ENCODE data around the gene SLC17A2. TPM values are rescaled to one million over a fixed set of nuclear protein-coding genes. Genes with fewer than 3 reads are reported as not detected.

SLC17A2 gene
- total RNA-seq, 2 experiments from 2014 or later = not detected

- DNase-seq = peak; percentile 91
- peaks cover 9% of the 10 kb centered on the region for H3K9me3 Mint-ChIP-seq (ENCODE audit: insufficient read depth)
- peaks cover 58% of the 10 kb centered on the region for H3K36me3 Mint-ChIP-seq (ENCODE audit: low read depth)
- H3K27me3 Mint-ChIP-seq (ENCODE audit: low read depth) = no peaks in the 10 kb centered on the region
- H3K4me1 Mint-ChIP-seq (ENCODE audit: low read depth) = peaks cover 65% of the 10 kb centered on the region
- H3K27ac Mint-ChIP-seq = peak within 1 kb of the TSS; percentile 100
- ATAC-seq = peak; percentile 90
- ChIA-PET CTCF (interaction anchor here (0.8 to 2.7 kb wide), 8 partner anchors 9 to 244 kb away, joined by 3 to 22 read pairs (median 4); a partner anchor contains a TSS), POLR2A (interaction anchor here (0.5 to 2.7 kb wide), 15 partner anchors 8 to 267 kb away, joined by 3 to 39 read pairs (median 4); a partner anchor contains a TSS)
- H3K4me3 Mint-ChIP-seq = peak within 1 kb of the TSS; percentile 99
Observed at GRCh38 chr6:25962149-25963127, 31.9 kb upstream of the SLC17A2 start, which contains the start of gene TRIM38. Gene TRIM38 (plus strand): TSS chr6:25962802. CDS start chr6:25966523, 3,721 bp downstream.

- peaks cover 52% of the 10 kb centered on the region for H3K36me3 Mint-ChIP-seq (ENCODE audit: low read depth)
Observed at GRCh38 chr6:25961619-25962148, 31.2 kb upstream of the SLC17A2 start.

GRCh38 chr6:25960734-25961133, 30.2 kb upstream of the SLC17A2 start:
- Mint-ChIP-seq H3K27me3 (ENCODE audit: low read depth) (no peaks in the 10 kb centered on the region), H3K27ac (peak overlapping the region; percentile 12), H3K4me1 (ENCODE audit: low read depth) (peaks cover 52% of the 10 kb centered on the region), H3K4me3 (no peak overlapping the region), H3K36me3 (ENCODE audit: low read depth) (peaks cover 43% of the 10 kb centered on the region), H3K9me3 (ENCODE audit: insufficient read depth) (peaks cover 9% of the 10 kb centered on the region)
- ATAC-seq = no peak
- no peak for DNase-seq
- ChIA-PET CTCF (interaction anchor here (1.8 to 2.3 kb wide), 3 partner anchors 32 to 241 kb away, joined by 6 to 7 read pairs (median 7); a partner anchor contains a TSS), POLR2A (interaction anchor here (1.2 kb wide), 1 partner anchor 59 kb away, joined by 6 read pairs; a partner anchor contains a TSS)

More at GRCh38 chr6:25961619-25962148, 31.2 kb upstream of the SLC17A2 start:
- Mint-ChIP-seq H3K9me3 (ENCODE audit: insufficient read depth) (peaks cover 9% of the 10 kb centered on the region), H3K4me3 (peak overlapping the region; percentile 99), H3K27ac (peak overlapping the region; percentile 100), H3K4me1 (ENCODE audit: low read depth) (peaks cover 59% of the 10 kb centered on the region), H3K27me3 (ENCODE audit: low read depth) (no peaks in the 10 kb centered on the region)
- DNase-seq = no peak
- POLR2A ChIA-PET = interaction anchor here (0.5 to 2.7 kb wide), 13 partner anchors 8 to 266 kb away, joined by 3 to 39 read pairs (median 5); a partner anchor contains a TSS
- no peak for ATAC-seq
- CTCF ChIA-PET = interaction anchor here (0.8 to 2.7 kb wide), 7 partner anchors 8 to 244 kb away, joined by 3 to 22 read pairs (median 5); a partner anchor contains a TSS

- ATAC-seq (no peak), DNase-seq (no peak)
- peak overlapping the region; percentile 65 for H3K27ac Mint-ChIP-seq
- H3K4me3 Mint-ChIP-seq = peak overlapping the region; percentile 5
- POLR2A ChIA-PET = interaction anchor here (1.2 kb wide), 1 partner anchor 60 kb away, joined by 6 read pairs; a partner anchor contains a TSS
- H3K36me3 Mint-ChIP-seq (ENCODE audit: low read depth) = peaks cover 37% of the 10 kb centered on the region
- peaks cover 52% of the 10 kb centered on the region for H3K4me1 Mint-ChIP-seq (ENCODE audit: low read depth)
- CTCF ChIA-PET = interaction anchor here (1.0 to 2.3 kb wide), 6 partner anchors 13 to 240 kb away, joined by 3 to 7 read pairs (median 6); a partner anchor contains a TSS
- H3K9me3 Mint-ChIP-seq (ENCODE audit: insufficient read depth) = peaks cover 9% of the 10 kb centered on the region
- no peaks in the 10 kb centered on the region for H3K27me3 Mint-ChIP-seq (ENCODE audit: low read depth)
Observed at GRCh38 chr6:25959890-25960536, 29.5 kb upstream of the SLC17A2 start.

GRCh38 chr6:25958700-25959162, 28.2 kb upstream of the SLC17A2 start:
- CTCF ChIA-PET = interaction anchor here (1.0 to 1.8 kb wide), 5 partner anchors 12 to 45 kb away, joined by 3 to 7 read pairs (median 6); no protein-coding TSS in a partner anchor
- Mint-ChIP-seq H3K27me3 (ENCODE audit: low read depth) (no peaks in the 10 kb centered on the region), H3K9me3 (ENCODE audit: insufficient read depth) (peaks cover 9% of the 10 kb centered on the region), H3K36me3 (ENCODE audit: low read depth) (peaks cover 26% of the 10 kb centered on the region), H3K4me1 (ENCODE audit: low read depth) (peaks cover 47% of the 10 kb centered on the region), H3K4me3 (peak overlapping the region; percentile 46), H3K27ac (peak overlapping the region; percentile 82)
- DNase-seq (no peak), ATAC-seq (no peak)
- POLR2A ChIA-PET = interaction anchor here (0.6 to 1.8 kb wide), 3 partner anchors 58 to 77 kb away, joined by 3 to 7 read pairs (median 4); a partner anchor contains a TSS

- Mint-ChIP-seq H3K4me1 (ENCODE audit: low read depth) (peaks cover 35% of the 10 kb centered on the region), H3K9me3 (ENCODE audit: insufficient read depth) (peaks cover 9% of the 10 kb centered on the region), H3K27ac (no peak overlapping the region), H3K36me3 (ENCODE audit: low read depth) (peaks cover 16% of the 10 kb centered on the region), H3K27me3 (ENCODE audit: low read depth) (no peaks in the 10 kb centered on the region), H3K4me3 (no peak overlapping the region)
- DNase-seq (no peak), ATAC-seq (no peak)
- ChIA-PET POLR2A (no interaction called here), CTCF (no interaction called here)
Observed at GRCh38 chr6:25956226-25956625, 25.7 kb upstream of the SLC17A2 start.

- peaks cover 15% of the 10 kb centered on the region for H3K36me3 Mint-ChIP-seq (ENCODE audit: low read depth)
- H3K9me3 Mint-ChIP-seq (ENCODE audit: insufficient read depth) = peaks cover 9% of the 10 kb centered on the region
- H3K27ac Mint-ChIP-seq = no peak overlapping the region
- H3K4me1 Mint-ChIP-seq (ENCODE audit: low read depth) = peaks cover 20% of the 10 kb centered on the region
- no peak for DNase-seq
- CTCF ChIA-PET = no interaction called here
- peaks cover 7% of the 10 kb centered on the region for H3K27me3 Mint-ChIP-seq (ENCODE audit: low read depth)
- H3K4me3 Mint-ChIP-seq = no peak overlapping the region
- POLR2A ChIA-PET = no interaction called here
- no peak for ATAC-seq
Observed at GRCh38 chr6:25954756-25955155, 24.3 kb upstream of the SLC17A2 start.

GRCh38 chr6:25953733-25954132, 23.2 kb upstream of the SLC17A2 start:
- peaks cover 7% of the 10 kb centered on the region for H3K36me3 Mint-ChIP-seq (ENCODE audit: low read depth)
- CTCF ChIA-PET = interaction anchor here (1.5 kb wide), 1 partner anchor 8 kb away, joined by 4 read pairs; the partner anchor contains the start of gene TRIM38
- peaks cover 7% of the 10 kb centered on the region for H3K27me3 Mint-ChIP-seq (ENCODE audit: low read depth)
- H3K4me3 Mint-ChIP-seq = no peak overlapping the region
- H3K4me1 Mint-ChIP-seq (ENCODE audit: low read depth) = peaks cover 10% of the 10 kb centered on the region
- DNase-seq = no peak
- POLR2A ChIA-PET = interaction anchor here (1.0 kb wide), 1 partner anchor 8 kb away, joined by 3 read pairs; the partner anchor contains the start of gene TRIM38
- H3K27ac Mint-ChIP-seq = no peak overlapping the region
- H3K9me3 Mint-ChIP-seq (ENCODE audit: insufficient read depth) = peaks cover 4% of the 10 kb centered on the region
- ATAC-seq = no peak

GRCh38 chr6:25952535-25952934, 22.0 kb upstream of the SLC17A2 start:
- CTCF ChIA-PET = interaction anchor here (1.1 to 1.5 kb wide), 3 partner anchors 9 to 40 kb away, joined by 3 to 4 read pairs (median 3); partner anchors contain the start of gene TRIM38

GRCh38 chr6:25951296-25952032, 21.0 kb upstream of the SLC17A2 start:
- Mint-ChIP-seq H3K27ac (no peak overlapping the region), H3K4me3 (no peak overlapping the region), H3K9me3 (ENCODE audit: insufficient read depth) (no peaks in the 10 kb centered on the region), H3K27me3 (ENCODE audit: low read depth) (peaks cover 7% of the 10 kb centered on the region), H3K36me3 (ENCODE audit: low read depth) (no peaks in the 10 kb centered on the region), H3K4me1 (ENCODE audit: low read depth) (peaks cover 6% of the 10 kb centered on the region)
- DNase-seq (no peak), ATAC-seq (no peak)
- ChIA-PET POLR2A (no interaction called here), CTCF (interaction anchor here (1.1 kb wide), 1 partner anchor 21 kb away, joined by 3 read pairs; no protein-coding TSS in a partner anchor)

More at GRCh38 chr6:25952535-25952934, 22.0 kb upstream of the SLC17A2 start:
- POLR2A ChIA-PET = no interaction called here
- peaks cover 7% of the 10 kb centered on the region for H3K27me3 Mint-ChIP-seq (ENCODE audit: low read depth)
- no peak for DNase-seq
- ATAC-seq = no peak
- no peaks in the 10 kb centered on the region for H3K9me3 Mint-ChIP-seq (ENCODE audit: insufficient read depth)
- H3K27ac Mint-ChIP-seq = no peak overlapping the region
- H3K36me3 Mint-ChIP-seq (ENCODE audit: low read depth) = no peaks in the 10 kb centered on the region
- H3K4me1 Mint-ChIP-seq (ENCODE audit: low read depth) = peaks cover 1% of the 10 kb centered on the region
- no peak overlapping the region for H3K4me3 Mint-ChIP-seq

Data from activated CD8-positive, alpha-beta T cell treated with anti-CD3 and anti-CD28 coated beads, Interleukin-2, amount 10 ng/mL, durations not matched to agents 7 days and 5 days (primary cell).